SK-N-SH (cell line): ENCODE measurements around the gene EMX2.

Experiments used
- CTCF ChIP-seq: fragments of 200-600 bp; sonication (generic); IDR thresholded peaks from 2 replicates; pipeline ENCODE4 v1.6.1; 2017; ENCODE audit warnings: antibody characterized with exemption, mild to moderate bottlenecking, moderate library complexity
- EZH2phosphoT487 ChIP-seq: fragments of 200-600 bp; sonication (generic); IDR thresholded peaks from 2 replicates; pipeline ENCODE4 v1.6.1; 2017; ENCODE audit warnings: low read depth, mixed run types, mild to moderate bottlenecking, antibody characterized with exemption, moderate library complexity, borderline replicate concordance
- SMC3 ChIP-seq: IDR thresholded peaks from 2 replicates; pipeline ENCODE4 v1.6.1; 2012; ENCODE audit warnings: low read depth, low read length, improper control_type of control experiment

GRCh38 chr10:117563780-117564179 is 21.2 kb downstream of the EMX2 start:
- TF ChIP-seq EZH2phosphoT487, result no peak
- no peak for TF ChIP-seq SMC3
- no peak for TF ChIP-seq CTCF
